CD4-positive, alpha-beta T cell treated with Interleukin-12 subunit alpha and Interleukin-12 subunit beta, for 1 hour (primary cell): ENCODE measurements around the gene OR5AS1.
"Not testable (repeated sequence)": the region's sequence is repeated elsewhere in the genome, so short reads cannot be mapped to it uniquely, and the experiment has no call there.

Source experiments
- DNase-seq: peaks from one replicate; pipeline ENCODE4 v3.0.0-alpha.2; 2020

The OR5AS1 gene

GRCh38 chr11:56027354-56027753, at the start of gene OR5AS1:
Gene OR5AS1 (plus strand): TSS chr11:56027654. CDS start chr11:56030419, 2,765 bp downstream.
- no peak for DNase-seq

GRCh38 chr11:55994525-55994924, 32.9 kb upstream of the OR5AS1 start, which contains the start of gene OR5F1:
Gene OR5F1 (minus strand): TSS chr11:55994625. CDS start chr11:55994625, 0 bp downstream.
- DNase-seq: no peak

- DNase-seq: no peak
Measured at GRCh38 chr11:56010716-56011115, 16.7 kb upstream of the OR5AS1 start.

DNA sequence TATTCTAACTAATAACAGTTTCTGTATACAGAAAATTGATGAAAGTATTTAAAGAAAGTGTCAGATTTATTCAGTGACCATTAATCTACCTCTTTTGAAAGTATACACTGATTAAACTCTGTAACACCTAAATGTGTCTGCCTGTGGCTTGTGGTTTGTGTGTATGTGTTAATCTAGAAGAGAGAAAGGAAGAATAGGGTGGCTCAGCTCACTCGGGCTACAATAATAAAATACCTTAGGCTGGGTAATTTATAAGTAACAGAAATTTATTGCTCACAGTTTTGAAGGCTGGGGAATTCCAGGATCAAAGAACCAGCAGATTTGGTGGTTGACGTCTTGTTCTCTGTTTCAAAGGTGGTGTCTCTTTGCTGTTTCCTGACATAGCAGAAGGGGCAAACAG, 13.6 kb upstream of the OR5AS1 start:
- no peak for DNase-seq

- DNase-seq: no peak
Measured at GRCh38 chr11:56045538-56045937, 18.1 kb downstream of the OR5AS1 start.

- DNase-seq: no peak
Measured at GRCh38 chr11:56048480-56048879, 21.0 kb downstream of the OR5AS1 start.

GRCh38 chr11:56049487-56049886, 22.0 kb downstream of the OR5AS1 start:
- no peak for DNase-seq

- DNase-seq: not testable (repeated sequence)
Measured at GRCh38 chr11:56056366-56056765, 28.9 kb downstream of the OR5AS1 start.

DNA sequence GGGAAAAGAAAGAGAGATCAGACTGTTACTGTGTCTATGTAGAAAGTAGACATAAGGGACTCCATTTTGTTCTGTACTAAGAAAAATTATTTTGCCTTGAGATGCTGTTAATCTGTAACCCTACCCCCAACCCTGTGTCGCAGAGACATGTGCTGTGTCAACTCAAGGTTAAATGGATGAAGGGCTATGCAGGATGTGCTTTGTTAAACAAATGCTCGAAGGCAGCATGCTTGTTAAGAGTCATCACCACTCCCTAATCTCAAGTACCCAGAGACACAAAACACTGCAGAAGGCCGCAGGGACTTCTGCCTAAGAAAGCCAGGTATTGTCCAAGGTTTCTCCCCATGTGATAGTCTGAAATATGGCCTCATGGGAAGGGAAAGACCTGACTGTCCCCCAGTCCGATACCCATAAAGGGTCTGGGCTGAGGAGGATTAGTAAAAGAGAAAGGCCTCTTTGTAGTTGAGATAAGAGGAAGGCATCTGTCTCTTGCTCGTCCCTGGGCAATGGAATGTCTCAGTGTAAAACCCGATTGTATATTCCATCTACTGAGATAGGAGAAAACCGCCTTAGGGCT, 30.3 kb downstream of the OR5AS1 start:
- DNase-seq: not testable (repeated sequence)

- DNase-seq: not testable (repeated sequence)
Measured at GRCh38 chr11:56058260-56058780, 30.9 kb downstream of the OR5AS1 start.

- DNase-seq: no peak
Measured at GRCh38 chr11:56066980-56067379, 39.5 kb downstream of the OR5AS1 start.
